ENCODE results near the gene EDNRA.

GRCh38 chr4:147524601-147525000 lies 43.7 kb downstream of the EDNRA start:
- TF ChIP-seq CTCF (IDR thresholded peaks at IDR 0.05) = no peak
- TF ChIP-seq EP300 (IDR thresholded peaks at IDR 0.05) = no peak
